Measurements from ENCODE around the gene OR4F15.
"Not testable (repeated sequence)": the region's sequence is repeated elsewhere in the genome, so short reads cannot be mapped to it uniquely, and the experiment has no call there.

DNA sequence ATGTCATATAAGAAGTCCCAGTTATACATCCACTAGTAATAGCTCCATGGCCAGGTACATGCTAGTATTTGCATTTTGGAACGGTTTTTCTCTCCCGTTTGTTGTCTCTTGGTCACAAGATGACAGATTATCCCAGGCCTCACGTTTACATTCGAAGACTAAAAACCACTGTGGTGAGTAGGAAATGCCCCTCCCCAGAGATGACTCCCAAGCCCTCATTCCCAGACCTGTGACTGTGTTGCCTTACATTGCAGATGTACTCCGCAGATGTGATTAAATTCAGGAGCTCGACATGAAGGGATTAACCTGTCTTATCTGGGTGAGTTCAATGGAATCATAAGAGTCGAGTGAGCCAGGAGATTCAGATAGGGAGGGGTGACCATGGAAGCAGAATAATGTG is 18.0 kb upstream of the OR4F15 start:
- TF ChIP-seq, protein P1, sequence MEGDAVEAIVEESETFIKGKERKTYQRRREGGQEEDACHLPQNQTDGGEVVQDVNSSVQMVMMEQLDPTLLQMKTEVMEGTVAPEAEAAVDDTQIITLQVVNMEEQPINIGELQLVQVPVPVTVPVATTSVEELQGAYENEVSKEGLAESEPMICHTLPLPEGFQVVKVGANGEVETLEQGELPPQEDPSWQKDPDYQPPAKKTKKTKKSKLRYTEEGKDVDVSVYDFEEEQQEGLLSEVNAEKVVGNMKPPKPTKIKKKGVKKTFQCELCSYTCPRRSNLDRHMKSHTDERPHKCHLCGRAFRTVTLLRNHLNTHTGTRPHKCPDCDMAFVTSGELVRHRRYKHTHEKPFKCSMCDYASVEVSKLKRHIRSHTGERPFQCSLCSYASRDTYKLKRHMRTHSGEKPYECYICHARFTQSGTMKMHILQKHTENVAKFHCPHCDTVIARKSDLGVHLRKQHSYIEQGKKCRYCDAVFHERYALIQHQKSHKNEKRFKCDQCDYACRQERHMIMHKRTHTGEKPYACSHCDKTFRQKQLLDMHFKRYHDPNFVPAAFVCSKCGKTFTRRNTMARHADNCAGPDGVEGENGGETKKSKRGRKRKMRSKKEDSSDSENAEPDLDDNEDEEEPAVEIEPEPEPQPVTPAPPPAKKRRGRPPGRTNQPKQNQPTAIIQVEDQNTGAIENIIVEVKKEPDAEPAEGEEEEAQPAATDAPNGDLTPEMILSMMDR (conservative IDR thresholded peaks at IDR 0.05; ENCODE audit: low read depth, low read length) = not testable (repeated sequence)
- TF ChIP-seq EZH2 (IDR thresholded peaks at IDR 0.05; ENCODE audit: low read length, unreplicated experiment) = not testable (repeated sequence)

All from PC-3 (cell line).